PFSK-1 (cell line): Measurements from ENCODE around the gene MPP3.

Source experiments
- POLR2AphosphoS5 ChIP-seq: IDR thresholded peaks from 2 replicates; pipeline ENCODE4 v1.6.1; 2012; ENCODE audit warnings: low read depth, mild to moderate bottlenecking, control low read depth, low read length, moderate library complexity
- REST ChIP-seq, 2 experiments: IDR thresholded peaks; 2 replicates each; pipeline versions ENCODE4 v1.6.1 to v1.8.0; 2011 to 2012; ENCODE audit warnings: low read depth in 2 of 2, low read length in 2 of 2, control low read depth in 1 of 2, inconsistent platforms in 1 of 2, mild to moderate bottlenecking in 1 of 2, moderate library complexity in 1 of 2; ENCODE audit not compliant: insufficient read depth in 1 of 2
- TAF1 ChIP-seq: IDR thresholded peaks from 2 replicates; pipeline ENCODE4 v1.6.1; 2012; ENCODE audit warnings: low read length, control low read depth, borderline replicate concordance; ENCODE audit not compliant: insufficient read depth

GRCh38 chr17:43810226-43810715, 22.7 kb downstream of the MPP3 start:
- TF ChIP-seq TAF1: no peak
- TF ChIP-seq REST (IDR thresholded peaks at IDR 0.05; ENCODE audit: insufficient read depth in 1 of 2, low read depth in 2 of 2, low read length in 2 of 2): no peak
- no peak for TF ChIP-seq POLR2AphosphoS5
